HG03558 (cell line): ENCODE results near the gene CDKL5.

Source experiments
- ATAC-seq: cut with Tn5 transposase; IDR thresholded peaks from one replicate; pipeline ENCODE4 v1.9.1; 2021; ENCODE audit warnings: moderate number of reproducible peaks; ENCODE audit not compliant: unreplicated experiment; ENCODE audit errors: extremely low read depth

Gene CDKL5

DNA sequence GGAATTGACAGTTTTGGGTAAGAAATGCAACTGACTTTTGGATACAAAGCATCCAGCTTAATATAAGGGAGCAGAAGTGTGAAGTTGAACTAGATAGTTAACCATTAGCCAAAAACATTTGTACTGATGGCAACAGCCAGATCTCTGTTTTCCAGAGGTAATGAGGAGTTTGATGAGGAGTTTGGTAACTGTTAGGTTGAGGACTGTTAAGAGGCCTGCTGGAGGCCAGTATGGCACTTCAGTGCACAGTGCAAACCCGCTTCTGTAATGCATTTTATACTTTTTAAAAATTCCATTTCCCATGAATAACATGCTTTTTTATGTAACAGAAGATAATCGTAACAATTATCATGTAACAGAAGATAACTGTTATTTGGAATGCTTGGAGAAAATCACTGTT lies 30.0 kb downstream of the CDKL5 start:
- no peak for ATAC-seq

DNA sequence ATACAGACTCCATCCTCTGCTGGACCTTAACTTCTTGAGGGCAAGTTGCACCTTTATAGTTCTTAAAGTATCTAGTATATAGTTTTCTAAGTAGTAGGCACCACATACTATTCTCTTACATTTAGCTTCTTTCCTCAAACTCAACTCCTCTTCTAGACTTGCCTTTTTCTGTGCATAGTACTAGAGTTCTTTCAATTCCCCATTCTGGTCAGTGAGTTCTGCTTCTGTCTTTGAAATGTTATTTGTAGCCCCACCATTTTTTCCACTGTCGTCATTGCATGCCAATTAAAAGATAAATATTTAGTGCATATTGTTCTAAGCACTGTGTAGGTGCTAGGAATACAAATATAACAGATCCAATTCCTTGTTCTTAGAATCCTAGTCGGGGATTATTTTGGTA lies 31.6 kb downstream of the CDKL5 start:
- ATAC-seq, result no peak

DNA sequence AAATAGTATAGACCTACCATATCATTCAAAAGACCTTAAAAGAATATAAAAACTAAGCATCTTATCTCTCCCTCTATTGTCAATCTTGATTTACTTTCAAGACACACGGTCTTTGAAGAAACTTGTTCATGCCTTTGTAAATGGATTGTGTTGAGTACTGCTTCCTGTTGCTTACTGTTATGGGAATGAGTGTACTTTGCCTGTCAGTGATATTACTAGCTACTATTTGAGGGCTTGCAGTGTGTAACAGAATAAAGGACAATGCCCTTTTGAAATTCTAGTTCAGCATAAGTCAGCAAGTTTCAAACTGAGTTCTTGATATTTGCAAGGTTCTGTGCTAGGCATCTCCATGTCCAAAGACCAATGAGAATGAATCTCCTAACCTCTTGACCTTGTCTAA lies 36.0 kb downstream of the CDKL5 start:
- no peak for ATAC-seq

DNA sequence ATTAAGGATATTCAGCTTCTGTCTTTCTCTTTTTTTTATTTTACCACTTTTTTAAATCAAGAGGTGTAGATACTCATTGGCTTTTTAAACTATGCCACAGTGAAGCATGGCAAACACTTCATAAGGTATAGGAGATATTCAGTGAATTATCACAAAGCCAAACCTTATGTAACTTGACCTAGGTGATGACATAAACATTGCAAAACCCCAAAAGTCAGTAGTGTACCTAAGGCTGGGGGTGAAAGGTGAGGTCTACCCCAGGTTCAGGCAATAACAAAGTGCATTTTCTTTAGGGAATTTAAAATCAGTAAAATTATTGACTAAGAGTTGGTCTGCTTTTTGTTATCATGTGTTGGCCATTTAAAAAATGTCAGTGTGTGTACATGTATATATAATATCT lies 39.1 kb downstream of the CDKL5 start:
- no peak for ATAC-seq

DNA sequence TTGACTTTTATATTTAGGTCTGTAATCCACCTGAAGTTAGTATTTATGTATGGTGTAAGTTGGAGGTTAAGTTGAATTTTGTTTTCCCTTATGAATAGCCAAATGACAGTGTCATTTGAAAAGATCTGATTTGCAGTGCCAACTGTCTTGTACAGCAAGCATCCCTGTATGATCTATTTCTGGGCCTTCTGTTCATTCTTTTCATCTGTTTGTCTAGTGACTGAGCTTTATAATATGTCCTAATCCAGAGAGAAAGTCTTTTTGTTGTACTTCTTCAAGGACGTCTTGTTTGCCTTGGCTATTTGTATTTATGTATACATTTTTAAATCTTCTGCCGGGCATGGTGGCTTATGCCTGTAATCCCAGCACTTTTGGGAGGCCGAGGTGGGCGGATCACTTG lies 39.6 kb downstream of the CDKL5 start:
- no peak for ATAC-seq

DNA sequence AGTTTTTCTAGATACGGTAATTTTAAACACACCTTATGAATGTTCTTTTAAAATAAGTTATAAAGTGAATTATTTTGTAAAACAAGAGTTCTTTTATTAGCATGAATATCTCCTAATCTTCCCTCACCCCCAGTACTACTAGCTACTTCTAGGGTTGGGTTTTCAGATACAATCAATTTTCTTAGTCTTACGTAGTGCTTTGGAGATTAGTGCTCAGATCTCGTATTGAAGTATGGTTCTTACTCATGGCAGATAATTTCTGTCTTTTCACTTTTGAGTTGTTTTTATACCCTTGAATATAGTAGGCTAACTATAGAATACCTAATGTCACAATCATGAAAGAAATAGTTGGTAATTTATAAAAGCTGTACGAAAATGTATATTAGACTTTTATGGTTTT lies 43.2 kb downstream of the CDKL5 start:
- ATAC-seq, result no peak

DNA sequence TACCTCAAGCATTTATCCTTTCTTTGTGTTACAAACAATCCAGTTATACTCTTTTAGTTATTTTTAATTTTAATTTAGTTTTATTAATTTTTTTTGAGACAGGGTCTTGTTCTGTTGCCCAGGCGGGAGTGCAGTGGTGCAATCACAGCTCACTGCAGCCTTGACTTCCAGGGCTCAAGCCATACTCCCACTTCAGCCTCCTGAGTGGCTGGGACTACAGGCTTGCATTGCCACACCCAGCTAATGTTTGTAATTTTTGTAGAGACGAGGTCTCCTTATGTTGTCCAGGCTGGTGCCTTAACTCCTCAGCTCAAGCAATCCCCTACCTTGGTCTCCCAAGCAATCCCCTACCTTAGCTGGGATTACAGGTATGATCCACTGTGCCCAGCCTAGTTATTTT lies 45.9 kb downstream of the CDKL5 start:
- ATAC-seq, result no peak

DNA sequence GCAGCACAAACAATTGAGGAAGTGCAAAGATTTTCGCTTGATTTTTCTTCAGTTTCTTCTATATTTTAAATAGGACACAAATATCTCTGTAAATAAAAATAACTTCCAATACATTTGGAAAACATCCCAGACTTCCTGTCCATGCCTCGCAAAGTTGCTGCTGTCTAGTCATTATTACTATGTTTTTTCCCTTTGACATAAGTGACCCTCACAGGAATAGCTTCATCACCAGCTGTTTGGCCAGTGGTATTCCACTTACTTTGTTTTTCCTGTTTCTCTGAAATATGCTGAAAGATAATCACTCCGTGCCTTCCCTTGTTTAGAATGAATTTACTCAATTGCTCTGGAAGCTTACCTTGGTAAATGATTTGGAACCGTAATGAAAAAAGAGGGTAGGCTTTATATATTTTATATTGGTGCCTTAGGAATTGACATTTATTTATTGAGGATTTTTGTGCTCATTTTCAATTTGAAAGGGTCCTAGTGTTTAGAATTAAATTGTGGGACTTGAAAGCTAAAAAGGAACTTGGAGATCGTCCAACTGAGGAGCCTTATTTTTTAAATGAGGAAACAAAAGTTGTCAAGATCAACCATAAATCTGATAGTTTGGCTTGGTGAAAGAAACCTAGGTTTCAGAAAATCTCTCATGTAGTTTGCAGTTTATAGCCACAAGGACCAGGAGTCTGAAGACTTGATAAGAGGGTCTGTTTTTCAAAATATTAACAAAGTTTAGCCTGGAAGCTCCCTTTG lies 65.6 kb downstream of the CDKL5 start:
- ATAC-seq, result no peak

DNA sequence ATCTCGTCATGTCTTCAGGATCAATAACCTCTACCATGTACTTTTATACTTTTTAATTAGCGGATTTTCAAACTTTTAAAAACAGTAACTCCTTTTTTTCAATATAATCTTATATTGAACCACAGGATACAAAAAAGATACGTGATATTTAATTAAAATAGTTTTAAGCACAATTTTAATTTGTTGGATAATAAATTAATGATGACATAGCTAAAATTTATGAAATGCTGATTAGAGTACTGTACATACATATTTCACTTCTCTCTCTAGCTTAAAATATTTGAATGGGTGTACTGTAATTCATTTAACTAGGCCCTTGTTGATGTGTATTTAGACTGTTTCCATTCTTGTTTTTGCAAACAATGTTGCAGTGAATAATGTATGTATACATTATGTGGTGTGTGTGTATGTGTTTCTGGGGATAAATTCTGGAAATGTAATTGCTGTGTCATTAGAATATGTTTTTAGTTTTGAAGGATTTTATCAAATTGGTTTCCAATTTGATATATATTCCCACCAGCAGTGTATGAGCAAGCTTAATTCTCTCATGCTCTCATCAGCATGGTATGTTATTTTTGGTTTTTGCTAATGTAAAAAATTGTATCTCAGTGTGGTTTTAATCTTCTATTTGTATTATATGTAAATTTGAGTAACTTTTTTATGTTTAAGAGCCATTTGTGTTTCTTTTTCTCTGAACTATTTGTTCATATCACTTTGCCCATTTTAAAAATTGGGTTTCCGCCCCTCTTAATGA lies 66.4 kb downstream of the CDKL5 start:
- ATAC-seq, result no peak

DNA sequence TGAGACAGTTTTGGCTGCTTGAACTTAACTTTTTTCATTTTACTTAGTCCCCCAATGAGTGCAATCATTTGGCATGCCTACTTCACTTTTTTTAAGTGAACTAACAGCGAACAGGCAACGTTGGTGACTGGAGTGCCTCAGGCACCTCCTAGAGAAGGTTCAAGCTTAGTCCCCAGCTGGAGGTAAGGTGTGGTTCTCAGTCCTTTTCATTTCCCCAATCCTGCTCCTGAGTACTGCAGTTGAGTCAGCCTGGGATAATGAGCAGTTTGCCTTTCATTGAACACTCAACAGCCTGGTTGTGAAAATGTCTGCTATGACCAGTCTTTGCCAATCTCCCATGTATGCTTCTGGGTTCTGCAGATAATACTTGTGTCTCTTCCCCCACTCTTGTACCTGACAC lies 109.5 kb downstream of the CDKL5 start:
- ATAC-seq, result no peak

DNA sequence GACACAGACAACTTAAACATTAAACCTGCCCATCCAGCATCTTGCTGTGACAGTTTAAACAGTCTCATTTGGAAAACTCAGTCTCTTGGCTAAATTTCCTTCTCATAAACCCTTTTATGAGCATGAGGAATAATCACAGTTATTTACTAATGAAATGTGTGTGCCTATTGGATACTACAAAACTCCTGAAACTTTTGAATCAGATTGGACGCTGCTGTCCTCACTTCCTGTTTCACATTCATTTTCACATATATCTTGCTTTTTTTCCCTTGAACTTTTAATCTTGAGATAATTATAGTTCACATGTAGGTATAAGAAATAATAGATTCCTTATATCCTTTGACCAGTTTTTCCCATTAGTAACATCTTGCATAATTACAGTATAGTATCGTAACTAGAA lies 111.7 kb downstream of the CDKL5 start:
- ATAC-seq, result no peak

DNA sequence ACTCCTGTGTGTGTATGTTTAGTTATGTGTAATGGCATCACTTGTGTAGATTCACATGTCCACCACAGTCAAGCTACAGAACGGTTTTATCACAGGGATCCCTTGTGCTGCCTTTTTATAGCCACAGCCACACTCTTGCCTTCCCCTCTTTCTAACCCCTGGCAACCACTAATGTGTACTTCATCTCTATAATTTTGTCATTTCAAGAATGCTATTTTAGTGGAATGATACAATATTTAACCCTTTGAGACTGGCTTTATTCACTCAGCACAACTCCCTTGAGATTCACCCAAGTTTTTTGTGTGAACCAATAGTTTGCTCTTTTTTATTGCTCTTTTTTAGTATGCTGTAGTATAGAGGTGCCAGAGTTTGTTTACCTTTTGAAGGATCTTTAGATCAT lies 112.1 kb downstream of the CDKL5 start:
- no peak for ATAC-seq

DNA sequence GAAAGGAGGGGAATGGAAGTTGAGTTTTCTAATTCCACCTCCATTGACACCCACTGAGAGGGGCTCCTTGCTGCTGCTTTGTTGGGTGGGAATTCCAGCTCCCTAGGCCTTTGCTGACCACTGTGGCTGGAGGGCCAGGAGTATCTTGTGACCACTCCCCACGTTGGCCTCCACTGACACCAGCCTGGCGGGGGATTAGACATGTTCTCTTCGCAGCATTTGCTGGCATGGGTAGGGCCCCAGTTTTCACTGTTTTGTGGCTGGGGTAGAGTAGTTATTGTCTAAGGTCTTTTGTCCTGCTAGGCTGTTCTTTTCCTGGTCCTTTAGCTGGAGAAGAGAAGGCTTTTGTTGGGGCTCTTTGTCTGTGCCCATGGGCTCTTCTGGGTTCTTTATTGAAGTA lies 116.7 kb downstream of the CDKL5 start:
- no peak for ATAC-seq

DNA sequence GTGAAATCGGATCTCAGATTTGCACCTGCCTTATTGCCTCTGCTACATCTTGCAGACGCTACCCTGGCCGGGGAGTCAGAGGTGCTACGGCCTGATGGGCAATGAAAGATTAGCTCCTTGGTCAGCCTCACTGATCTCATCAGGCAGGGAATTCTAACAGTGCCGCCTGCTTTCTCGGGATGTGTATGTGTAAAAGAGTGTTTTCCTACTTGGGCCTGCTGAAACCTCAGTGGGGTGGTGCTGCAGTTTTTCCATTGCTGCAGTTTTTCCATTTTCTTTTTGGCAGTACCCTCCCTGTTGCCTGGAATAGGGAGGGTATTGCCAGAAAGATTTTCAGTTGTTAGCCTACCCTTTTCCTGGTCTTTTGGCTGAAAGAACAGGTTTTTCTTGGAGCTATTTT lies 117.5 kb downstream of the CDKL5 start:
- ATAC-seq, result no peak

DNA sequence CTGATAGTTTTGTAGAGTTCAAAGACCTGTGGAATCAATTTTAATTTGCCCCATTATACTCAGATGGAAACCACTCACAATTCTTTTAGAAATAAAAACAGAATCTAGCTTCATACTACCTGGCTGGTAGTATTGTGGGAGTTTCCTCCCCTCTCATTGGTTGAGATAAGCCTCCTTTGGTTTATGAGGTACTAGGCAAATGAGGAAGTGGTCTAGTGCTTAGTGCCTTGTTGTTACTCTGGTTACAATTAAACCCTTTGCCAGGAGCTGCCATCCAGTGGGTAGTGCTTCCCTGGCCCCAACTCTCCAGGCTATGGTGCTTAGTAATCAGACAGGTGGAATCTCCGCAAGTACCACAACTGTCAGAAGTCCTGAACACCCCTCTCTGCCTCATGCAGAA lies 118.3 kb downstream of the CDKL5 start:
- ATAC-seq, result no peak

DNA sequence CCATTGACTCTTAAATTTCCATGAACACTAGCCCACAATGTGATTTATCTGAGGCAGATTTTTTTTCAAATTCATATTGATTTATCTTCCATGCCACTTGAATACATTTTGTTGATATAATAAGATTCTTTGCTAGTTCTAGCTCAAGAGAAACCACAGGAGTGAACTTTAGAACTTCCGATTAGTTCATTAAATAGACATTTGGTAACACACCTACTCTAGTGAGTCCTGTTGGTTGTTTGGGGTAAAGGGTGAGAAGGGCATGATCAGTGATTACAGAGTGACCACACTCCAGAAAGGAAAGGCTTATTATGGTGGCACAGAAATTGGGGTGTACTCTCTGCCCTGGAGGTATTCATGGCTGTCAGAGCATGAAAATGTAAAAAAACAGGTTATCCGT lies 120.4 kb downstream of the CDKL5 start:
- no peak for ATAC-seq

DNA sequence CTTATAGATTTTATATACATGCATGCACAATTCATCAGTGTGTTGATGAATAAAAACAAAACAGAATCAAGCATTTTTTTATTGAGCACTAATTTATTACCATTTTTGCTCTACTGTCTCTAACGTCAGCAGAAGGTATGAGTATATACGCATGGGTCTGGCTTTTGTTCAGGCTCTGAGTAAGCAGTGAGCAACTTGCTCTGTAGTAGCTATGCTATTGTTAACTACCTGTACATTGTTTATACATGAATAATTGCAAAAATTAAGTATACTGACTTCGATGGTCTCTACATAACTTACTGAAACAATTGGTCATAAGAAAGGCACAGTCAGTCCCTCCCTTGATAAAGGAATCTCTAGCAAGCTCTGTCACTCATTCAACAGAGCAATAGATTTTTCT lies 123.6 kb downstream of the CDKL5 start:
- no peak for ATAC-seq

DNA sequence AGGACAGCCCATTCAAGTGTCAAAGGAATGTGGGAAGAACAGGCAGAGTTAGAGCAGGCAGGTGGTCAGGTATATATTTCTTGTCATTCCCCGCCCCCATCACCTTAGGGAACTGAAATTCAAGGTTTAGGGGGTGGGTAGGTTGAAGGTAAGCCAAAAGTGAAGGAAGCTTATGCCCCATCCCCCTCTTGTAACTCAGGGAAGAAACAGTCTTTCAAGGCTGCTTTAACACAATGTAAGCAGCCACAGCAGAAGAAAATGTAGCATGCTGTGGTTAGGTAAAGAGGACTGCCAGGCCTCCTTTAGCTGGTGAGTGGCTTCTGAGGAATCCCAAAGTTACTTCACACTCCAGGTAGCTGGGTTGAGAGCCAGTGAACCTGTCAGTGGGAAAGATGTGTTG lies 124.2 kb downstream of the CDKL5 start:
- no peak for ATAC-seq

DNA sequence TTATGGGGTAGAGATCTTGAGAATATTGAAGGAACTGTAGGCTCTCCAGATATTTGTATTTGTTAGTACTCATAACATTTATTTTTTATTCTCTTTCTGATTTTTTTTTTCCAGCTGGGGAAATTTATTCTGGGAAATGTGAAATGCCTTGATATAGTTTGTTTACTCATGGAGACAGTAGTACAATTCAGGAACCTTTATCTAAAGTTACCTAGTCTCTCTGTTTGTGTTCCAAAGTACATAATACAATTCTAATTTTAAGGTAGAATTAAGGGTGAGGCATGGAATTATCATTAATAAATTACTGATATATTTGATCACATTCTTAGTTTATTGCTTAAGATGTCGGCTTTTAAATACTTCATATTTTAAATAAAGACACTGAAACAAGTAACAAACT lies 132.5 kb downstream of the CDKL5 start:
- no peak for ATAC-seq

DNA sequence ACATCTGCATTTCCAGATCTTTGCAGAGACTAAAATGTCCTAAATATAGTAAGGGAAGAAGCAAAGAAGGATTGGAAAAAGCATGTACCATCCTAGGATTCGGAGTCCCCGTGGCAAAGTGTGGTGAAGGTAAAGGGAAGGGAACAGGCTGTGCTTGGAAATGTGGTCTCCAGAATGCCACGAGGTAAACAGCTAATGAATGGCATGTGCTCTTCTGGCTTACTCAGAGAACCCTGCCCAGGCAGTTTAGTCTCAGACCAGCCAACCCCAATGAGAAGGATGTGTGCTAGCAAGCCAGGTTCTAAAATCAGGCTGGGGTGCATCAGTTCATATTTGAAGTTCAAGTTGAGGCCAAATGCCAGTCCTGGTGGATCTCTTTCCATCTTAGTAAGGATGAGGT lies 133.4 kb downstream of the CDKL5 start:
- no peak for ATAC-seq

DNA sequence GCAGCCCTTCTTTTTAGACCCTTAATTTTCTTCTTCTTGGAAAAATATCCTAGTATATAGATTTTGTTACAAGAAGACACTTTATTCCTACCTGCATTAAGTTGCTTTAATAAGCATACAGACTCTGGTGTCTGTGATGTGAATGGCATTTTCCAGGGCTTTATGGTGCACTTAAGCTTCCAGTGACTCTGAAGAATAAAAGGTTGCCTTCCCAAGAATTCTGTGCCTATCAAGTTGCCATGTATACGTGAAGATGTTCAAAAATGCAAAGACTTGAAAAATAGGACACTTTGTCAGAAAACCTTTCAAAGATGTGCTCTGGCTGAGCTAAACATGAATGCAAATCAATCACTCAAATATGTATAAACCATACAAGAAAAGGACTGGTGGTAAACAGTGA lies 135.6 kb downstream of the CDKL5 start:
- ATAC-seq, result no peak

DNA sequence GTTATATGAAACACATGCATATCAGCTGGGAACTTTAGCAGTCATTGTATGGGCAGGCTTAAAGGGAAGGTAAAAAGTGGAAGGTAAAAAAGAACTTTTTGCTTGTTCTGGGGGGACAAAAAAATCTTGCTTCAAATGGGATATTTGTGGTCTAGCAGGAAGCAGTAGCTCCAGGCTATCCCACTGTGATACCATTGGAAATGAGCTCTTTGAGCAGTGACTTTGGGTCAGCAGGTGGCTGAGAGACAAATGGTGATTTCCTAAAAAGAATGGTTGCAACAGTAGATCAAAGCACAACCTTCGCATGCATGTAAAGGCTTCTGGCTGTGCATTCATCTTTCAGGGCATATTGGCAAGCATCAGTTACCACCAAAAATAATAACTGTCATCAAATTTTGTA lies 140.3 kb downstream of the CDKL5 start:
- ATAC-seq, result no peak
